ENCODE data around the gene DIAPH2. TPM values are rescaled to one million over a fixed set of nuclear protein-coding genes. Genes with fewer than 3 reads are reported as not detected.

Gene DIAPH2
- total and polyA plus RNA-seq, 2 experiments from 2014 or later: 16.2 to 56.6 TPM

GRCh38 chrX:97266406-97267121 lies 581.9 kb downstream of the DIAPH2 start (continued):
- TF ChIP-seq ZNF462 (CRISPR knock-in tag; IDR thresholded peaks at IDR 0.05) (no peak), STAT1 (IDR thresholded peaks at IDR 0.05; ENCODE audit: unreplicated experiment) (no peak), EZH2phosphoT487 (IDR thresholded peaks at IDR 0.05; ENCODE audit: unreplicated experiment) (no peak), CTCF (conservative IDR thresholded peaks at IDR 0.05; ENCODE audit: low read depth in 2 of 2) (no peak)

- H2AFZ ChIP-seq: no peak overlapping the region
- Mint-ChIP-seq H3K27ac (peak overlapping the region; percentile 23; the same call in 1 of the 2 replicates), H3K4me3 (no peak overlapping the region)
- no peak for TF ChIP-seq EZH2phosphoT487 (IDR thresholded peaks at IDR 0.05; ENCODE audit: unreplicated experiment)
- no peak for TF ChIP-seq CREB1 (CRISPR knock-in tag; IDR thresholded peaks at IDR 0.05; ENCODE audit: low read depth)
- no peak for TF ChIP-seq POLR2AphosphoS5 (IDR thresholded peaks at IDR 0.05; ENCODE audit: low read depth)
These were observed 582.9 kb downstream of the DIAPH2 start for GRCh38 chrX:97267396-97268181.

More at GRCh38 chrX:97267396-97268181, 582.9 kb downstream of the DIAPH2 start:
- Mint-ChIP-seq H3K36me3 (ENCODE audit: low read depth) (no peaks in the 10 kb centered on the region), H3K27me3 (ENCODE audit: insufficient read depth, low read depth, poor library complexity) (peaks cover 2% of the 10 kb centered on the region), H3K9me3 (no peaks in the 10 kb centered on the region), H3K4me1 (peaks cover 20% of the 10 kb centered on the region; the same call in 2 of the 3 replicates)
- Histone ChIP-seq H3K79me2 (replicated peaks; ENCODE audit: insufficient read depth) (no peaks in the 10 kb centered on the region), H3K4me2 (peak overlapping the region; percentile 20), H3K36me3 (ENCODE audit: insufficient read depth) (no peaks in the 10 kb centered on the region), H3F3A (replicated peaks; ENCODE audit: low read depth) (no peaks in the 10 kb centered on the region), H3K4me3 (no peak overlapping the region), H3K9me2 (ENCODE audit: insufficient read depth) (no peaks in the 10 kb centered on the region), H4K20me1 (replicated peaks; ENCODE audit: insufficient read depth) (no peaks in the 10 kb centered on the region), H3K27me3 (ENCODE audit: insufficient read depth) (no peaks in the 10 kb centered on the region), H3K4me1 (ENCODE audit: insufficient read depth) (peaks cover 17% of the 10 kb centered on the region), H3K27ac (ENCODE audit: low read depth) (no peak overlapping the region)
- DNase-seq (ENCODE audit: low spot score) (no peak), ATAC-seq (no peak)

Data from GM23338 (cell line).